HepG2 (cell line): ENCODE data around the gene DYNC2LI1. TPM values are rescaled to one million over a fixed set of nuclear protein-coding genes. Genes with fewer than 3 reads are reported as not detected.

Experiments used
- ATAC-seq: fragments of 200-7000 bp; cut with Tn5 transposase; 3 replicates; pipeline ENCODE4 v1.9.1; 2020; ENCODE audit warnings: mild to moderate bottlenecking, moderate library complexity
- BruUV-seq: library from RNA; stranded (reverse); fragments of 400-500 nt; replicated peaks from 2 replicates; lab custom pipeline; 2021; lab: Mats Ljungman, UMichigan
- CTCF ChIA-PET: fragments of 300-600 bp; formaldehyde crosslinking; extraction: SDS; loops from one replicate; lab custom pipeline; 2021; ENCODE audit warnings: low total read pairs, inconsistent platforms, low intra/inter-chr PET ratio; lab: Yijun Ruan, JAX
- POLR2A ChIA-PET: fragments of 350-600 bp; sonication (Branson Sonifier 250); formaldehyde crosslinking; loops from one replicate; lab custom pipeline; 2020; ENCODE audit warnings: antibody characterized with exemption, inconsistent platforms; lab: Yijun Ruan, JAX
- DNase-seq: peaks from one replicate; pipeline ENCODE4 v3.0.0-alpha.2; 2015; ENCODE audit warnings: low spot score
- FAIRE-seq: peaks from 3 replicates; lab custom pipeline; 2011; peaks lifted over from hg19 to GRCh38; lab: Jason Lieb, UNC
- H2AFZ ChIP-seq: one replicate; pipeline ENCODE4 v1.6.1; 2011; ENCODE audit warnings: low read length, inconsistent platforms
- H3K27ac ChIP-seq: fragments of 300-600 bp; 3 replicates; pipeline ENCODE4 v1.8.0; 2011; ENCODE audit warnings: mixed run types, mild to moderate bottlenecking, mixed read lengths, low read length, inconsistent platforms; ENCODE audit not compliant: insufficient read depth; ENCODE audit errors: extremely low read length
- H3K27me3 ChIP-seq, 2 experiments: fragments of 200-600 bp in 1 of 2; 2 replicates in 1 of 2; 3 replicates in 1 of 2; pipeline versions ENCODE4 v1.6.0 to v1.8.0; 2011; ENCODE audit warnings: low read length in 2 of 2, mild to moderate bottlenecking in 2 of 2, moderate library complexity in 2 of 2, inconsistent platforms in 1 of 2; ENCODE audit not compliant: insufficient read depth in 2 of 2, control insufficient read depth in 1 of 2
- H3K36me3 ChIP-seq, 2 experiments: fragments of 200-600 bp in 1 of 2; replicated peaks in 1 of 2; 2 replicates in 1 of 2; 3 replicates in 1 of 2; pipeline versions ENCODE4 v1.5.1 to v1.8.0; 2011; ENCODE audit warnings: low read length in 2 of 2, inconsistent platforms in 1 of 2; ENCODE audit not compliant: insufficient read depth in 2 of 2, control insufficient read depth in 1 of 2
- H3K4me1 ChIP-seq: 2 replicates; pipeline ENCODE4 v1.5.1; 2012; ENCODE audit warnings: low read length, inconsistent platforms; ENCODE audit not compliant: insufficient read depth
- H3K4me2 ChIP-seq: 2 replicates; pipeline ENCODE4 v1.6.0; 2011; ENCODE audit warnings: low read depth, low read length, inconsistent platforms
- H3K4me3 ChIP-seq, 3 experiments: fragments of 200-600 bp in 1 of 3; sonication (generic), shearing (Covaris generic) in 1 of 3; replicated peaks in 1 of 3; 2 replicates each; pipeline ENCODE4 v1.5.1; 2011 to 2016; ENCODE audit warnings: low read length in 3 of 3, inconsistent platforms in 2 of 3, low read depth in 2 of 3, mild to moderate bottlenecking in 2 of 3, control low read depth in 1 of 3, mixed read lengths in 1 of 3; ENCODE audit not compliant: insufficient read depth in 1 of 3
- H3K79me2 ChIP-seq: one replicate; pipeline ENCODE4 v1.6.1; 2011; ENCODE audit warnings: low read length, inconsistent platforms; ENCODE audit not compliant: insufficient read depth
- H3K9ac ChIP-seq: 2 replicates; pipeline ENCODE4 v1.6.0; 2011; ENCODE audit warnings: mild to moderate bottlenecking, low read depth, low read length, inconsistent platforms; ENCODE audit not compliant: insufficient read depth
- H3K9me3 ChIP-seq: 2 replicates; pipeline ENCODE4 v1.5.1; 2012; ENCODE audit warnings: mild to moderate bottlenecking, low read length
- H4K20me1 ChIP-seq: 2 replicates; pipeline ENCODE4 v1.6.0; 2011; ENCODE audit warnings: inconsistent platforms, mild to moderate bottlenecking, low read length, moderate library complexity; ENCODE audit not compliant: insufficient read depth
- JUNB ChIP-seq: sonication (generic); formaldehyde crosslinking; IDR thresholded peaks from 2 replicates; pipeline ENCODE4 v1.8.0; 2022; ENCODE audit warnings: missing genetic modification reagents, mild to moderate bottlenecking, borderline replicate concordance
- PRMT3 ChIP-seq: sonication (generic); formaldehyde crosslinking; IDR thresholded peaks from 2 replicates; pipeline ENCODE4 v1.8.1; 2022; ENCODE audit warnings: low read depth, mild to moderate bottlenecking, moderate library complexity, missing genetic modification reagents, borderline replicate concordance
- SMAD3 ChIP-seq: sonication (generic); formaldehyde crosslinking; IDR thresholded peaks from 2 replicates; pipeline ENCODE4 v1.4.0; 2020; ENCODE audit warnings: missing genetic modification reagents
- WGBS: methylation state at CpG from one replicate; pipeline ENCODE4 v1.1.6; 2017; ENCODE audit warnings: low lambda C conversion rate; 5-methylcytosine and 5-hydroxymethylcytosine counted together
- in situ Hi-C: cut with HindIII; loops from 2 replicates; pipeline ENCODE4 v1.10.0; 2017; ENCODE audit warnings: low pct_unique_long_range_greater_than_20kb; ENCODE audit not compliant: extremely low pct_ligation_motif_present
- intact Hi-C: fragments of 100-400 bp; cut with micrococcal nuclease; formaldehyde crosslinking; loops from one replicate; pipeline ENCODE4 v1.10.0; 2022; ENCODE audit not compliant: unreplicated experiment
- polyA plus RNA-seq, 8 experiments: library from polyadenylated mRNA; depleted of rRNA in 3 of 8; stranded (reverse) in 7 of 8; unstranded in 1 of 8; fragments of >200 nt; fragmentation: Illumina TruSeq in 4 of 8; extraction: Trizol in 4 of 8; gene quantifications; 2 replicates each; pipeline versions ENCODE4 v1.2.1 to v1.2.3, GENCODE V29; 2011 to 2016; ENCODE audit warnings: low read depth in 4 of 8, missing spikeins in 1 of 8, mixed read lengths in 1 of 8; ENCODE audit not compliant: insufficient read depth in 1 of 8
- total RNA-seq, 5 experiments: library from RNA; depleted of rRNA; stranded (reverse); fragments of >200 nt; fragmentation: Illumina TruSeq; extraction: Trizol; gene quantifications; 2 replicates each; pipeline ENCODE4 v1.2.3, GENCODE V29; 2016; ENCODE audit warnings: low read depth in 1 of 5
- TF ChIP-seq, protein P1 (sequence below): sonication (generic); formaldehyde crosslinking; IDR thresholded peaks from 2 replicates; pipeline ENCODE4 v1.4.0; 2020; ENCODE audit warnings: mild to moderate bottlenecking, missing genetic modification reagents
- TF ChIP-seq, protein P2 (sequence below): sonication (generic); formaldehyde crosslinking; IDR thresholded peaks from 2 replicates; pipeline ENCODE4 v1.5.0; 2020; ENCODE audit warnings: mild to moderate bottlenecking, missing genetic modification reagents

DYNC2LI1 gene
- total and polyA plus RNA-seq, 2 of the 13 experiments (the other 11 are each of a cell fraction or from before 2014, with no cell fraction given): 16.9 to 23.2 TPM

DNA sequence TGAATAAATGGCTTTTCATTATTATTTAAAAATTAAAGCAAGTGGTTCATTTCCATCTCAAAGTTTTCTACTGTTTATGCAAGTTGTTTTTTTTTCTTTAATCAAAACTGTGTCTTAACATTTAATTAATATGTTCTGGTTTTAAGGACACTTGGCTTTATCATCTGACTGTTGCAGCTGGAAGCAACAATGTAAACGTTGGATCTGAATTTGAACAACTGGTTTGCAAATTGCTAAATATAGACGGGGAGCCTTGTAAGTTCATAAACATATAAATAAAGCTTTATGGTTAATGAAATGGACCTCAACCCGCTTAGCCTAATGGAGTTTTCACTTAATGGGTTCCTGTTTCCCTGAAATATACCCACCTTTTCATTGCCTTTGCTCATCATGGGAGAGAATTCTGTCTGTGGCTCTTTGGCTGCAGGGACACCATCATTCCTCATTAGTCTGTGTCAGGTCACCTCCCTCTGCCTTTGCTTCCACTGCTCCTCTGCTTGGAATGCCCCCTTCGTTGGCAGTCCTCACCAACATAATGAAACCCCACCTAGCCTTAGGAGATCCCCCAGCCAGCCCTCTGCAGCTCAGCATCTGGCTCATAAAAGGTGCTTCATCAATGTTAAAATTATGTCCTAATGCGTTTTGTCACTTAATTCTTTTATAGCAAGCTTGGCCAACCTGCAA lies 44.2 kb upstream of the DYNC2LI1 start:
- H3K27me3 ChIP-seq: no peaks in the 10 kb centered on the region
- DNase-seq: no peak
- WGBS: 64% methylated on average over 5 of the region's 5 CpGs
- H3K27ac ChIP-seq: no peak overlapping the region
- no peak overlapping the region for H2AFZ ChIP-seq
- H3K4me1 ChIP-seq: peaks cover 17% of the 10 kb centered on the region; the same call in 1 of the 2 replicates
- intact Hi-C loops: no loop called here
- no peak overlapping the region for H3K4me2 ChIP-seq
- H3K36me3 ChIP-seq: no peaks in the 10 kb centered on the region
- H4K20me1 ChIP-seq: no peaks in the 10 kb centered on the region
- BruUV-seq: no TSS peak
- FAIRE-seq: no peak
- POLR2A ChIA-PET: no interaction called here
- ATAC-seq: no peak
- H3K9me3 ChIP-seq: no peaks in the 10 kb centered on the region
- H3K79me2 ChIP-seq: no peaks in the 10 kb centered on the region
- TF ChIP-seq JUNB (CRISPR knock-in tag) (no peak), SMAD3 (CRISPR knock-in tag) (no peak), PRMT3 (CRISPR knock-in tag) (no peak)
- TF ChIP-seq, protein P1, sequence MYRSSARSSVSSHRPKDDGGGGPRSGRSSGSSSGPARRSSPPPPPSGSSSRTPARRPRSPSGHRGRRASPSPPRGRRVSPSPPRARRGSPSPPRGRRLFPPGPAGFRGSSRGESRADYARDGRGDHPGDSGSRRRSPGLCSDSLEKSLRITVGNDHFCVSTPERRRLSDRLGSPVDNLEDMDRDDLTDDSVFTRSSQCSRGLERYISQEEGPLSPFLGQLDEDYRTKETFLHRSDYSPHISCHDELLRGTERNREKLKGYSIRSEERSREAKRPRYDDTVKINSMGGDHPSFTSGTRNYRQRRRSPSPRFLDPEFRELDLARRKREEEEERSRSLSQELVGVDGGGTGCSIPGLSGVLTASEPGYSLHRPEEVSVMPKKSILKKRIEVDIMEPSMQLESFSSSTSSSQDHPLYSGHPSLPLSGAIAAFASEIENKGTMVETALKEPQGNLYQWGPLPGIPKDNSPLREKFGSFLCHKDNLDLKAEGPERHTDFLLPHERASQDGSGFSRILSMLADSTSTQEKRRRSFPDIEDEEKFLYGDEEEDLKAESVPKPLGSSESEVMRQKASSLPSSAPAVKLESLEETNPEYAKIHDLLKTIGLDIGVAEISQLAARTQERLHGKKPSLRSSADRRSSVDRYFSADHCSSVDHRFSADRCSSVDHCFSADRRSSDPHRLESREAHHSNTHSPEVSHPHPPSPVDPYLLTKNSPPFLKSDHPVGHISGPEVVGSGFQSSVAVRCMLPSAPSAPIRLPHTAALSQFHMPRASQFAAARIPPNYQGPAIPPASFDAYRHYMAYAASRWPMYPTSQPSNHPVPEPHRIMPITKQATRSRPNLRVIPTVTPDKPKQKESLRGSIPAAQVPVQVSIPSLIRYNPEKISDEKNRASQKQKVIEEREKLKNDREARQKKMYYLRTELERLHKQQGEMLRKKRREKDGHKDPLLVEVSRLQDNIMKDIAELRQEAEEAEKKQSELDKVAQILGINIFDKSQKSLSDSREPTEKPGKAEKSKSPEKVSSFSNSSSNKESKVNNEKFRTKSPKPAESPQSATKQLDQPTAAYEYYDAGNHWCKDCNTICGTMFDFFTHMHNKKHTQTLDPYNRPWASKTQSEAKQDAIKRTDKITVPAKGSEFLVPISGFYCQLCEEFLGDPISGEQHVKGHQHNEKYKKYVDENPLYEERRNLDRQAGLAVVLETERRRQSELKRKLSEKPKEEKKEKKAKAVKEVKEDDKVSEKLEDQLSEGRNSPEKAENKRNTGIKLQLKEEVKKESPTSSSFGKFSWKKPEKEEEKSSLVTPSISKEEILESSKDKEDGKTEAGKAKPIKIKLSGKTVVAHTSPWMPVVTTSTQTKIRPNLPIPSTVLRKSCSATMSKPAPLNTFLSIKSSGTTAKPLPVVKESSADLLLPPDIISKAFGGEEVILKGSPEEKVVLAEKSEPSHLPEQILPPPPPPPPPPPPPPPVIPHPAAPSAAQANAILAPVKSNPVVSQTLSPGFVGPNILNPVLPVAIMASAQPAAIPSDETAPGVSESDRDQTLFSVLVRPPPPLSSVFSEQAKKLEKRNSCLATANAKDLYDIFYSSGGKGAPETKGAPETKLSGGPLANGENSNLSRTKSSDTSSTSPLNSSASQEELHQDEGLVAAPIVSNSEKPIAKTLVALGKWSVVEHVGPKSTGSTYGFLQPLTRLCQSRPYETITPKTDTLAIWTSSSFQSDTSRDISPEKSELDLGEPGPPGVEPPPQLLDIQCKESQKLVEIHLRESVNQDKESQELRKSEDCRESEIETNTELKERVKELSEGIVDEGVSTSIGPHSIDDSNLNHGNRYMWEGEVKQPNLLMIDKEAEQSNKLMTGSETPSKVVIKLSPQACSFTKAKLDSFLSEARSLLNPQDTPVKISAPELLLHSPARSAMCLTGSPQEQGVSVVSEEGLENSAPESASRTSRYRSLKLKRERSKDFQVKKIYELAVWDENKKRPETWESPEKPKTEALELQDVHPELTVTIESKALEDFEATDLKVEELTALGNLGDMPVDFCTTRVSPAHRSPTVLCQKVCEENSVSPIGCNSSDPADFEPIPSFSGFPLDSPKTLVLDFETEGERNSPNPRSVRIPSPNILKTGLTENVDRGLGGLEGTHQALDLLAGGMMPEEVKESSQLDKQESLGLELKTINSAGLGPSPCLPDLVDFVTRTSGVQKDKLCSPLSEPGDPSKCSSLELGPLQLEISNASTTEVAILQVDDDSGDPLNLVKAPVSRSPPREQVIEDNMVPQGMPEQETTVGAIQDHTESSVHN (CRISPR knock-in tag): no peak
- TF ChIP-seq, protein P2, sequence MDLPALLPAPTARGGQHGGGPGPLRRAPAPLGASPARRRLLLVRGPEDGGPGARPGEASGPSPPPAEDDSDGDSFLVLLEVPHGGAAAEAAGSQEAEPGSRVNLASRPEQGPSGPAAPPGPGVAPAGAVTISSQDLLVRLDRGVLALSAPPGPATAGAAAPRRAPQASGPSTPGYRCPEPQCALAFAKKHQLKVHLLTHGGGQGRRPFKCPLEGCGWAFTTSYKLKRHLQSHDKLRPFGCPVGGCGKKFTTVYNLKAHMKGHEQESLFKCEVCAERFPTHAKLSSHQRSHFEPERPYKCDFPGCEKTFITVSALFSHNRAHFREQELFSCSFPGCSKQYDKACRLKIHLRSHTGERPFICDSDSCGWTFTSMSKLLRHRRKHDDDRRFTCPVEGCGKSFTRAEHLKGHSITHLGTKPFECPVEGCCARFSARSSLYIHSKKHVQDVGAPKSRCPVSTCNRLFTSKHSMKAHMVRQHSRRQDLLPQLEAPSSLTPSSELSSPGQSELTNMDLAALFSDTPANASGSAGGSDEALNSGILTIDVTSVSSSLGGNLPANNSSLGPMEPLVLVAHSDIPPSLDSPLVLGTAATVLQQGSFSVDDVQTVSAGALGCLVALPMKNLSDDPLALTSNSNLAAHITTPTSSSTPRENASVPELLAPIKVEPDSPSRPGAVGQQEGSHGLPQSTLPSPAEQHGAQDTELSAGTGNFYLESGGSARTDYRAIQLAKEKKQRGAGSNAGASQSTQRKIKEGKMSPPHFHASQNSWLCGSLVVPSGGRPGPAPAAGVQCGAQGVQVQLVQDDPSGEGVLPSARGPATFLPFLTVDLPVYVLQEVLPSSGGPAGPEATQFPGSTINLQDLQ (CRISPR knock-in tag): no peak
- TF ChIP-seq, all 625 proteins: peak for 0
- Histone ChIP-seq H3K4me3 (no peak overlapping the region), H3K9ac (no peak overlapping the region)
- CTCF ChIA-PET: no interaction called here
- in situ Hi-C loops: no loop called here
